Measurements from ENCODE around the gene COL6A2.

COL6A2 gene

DNA sequence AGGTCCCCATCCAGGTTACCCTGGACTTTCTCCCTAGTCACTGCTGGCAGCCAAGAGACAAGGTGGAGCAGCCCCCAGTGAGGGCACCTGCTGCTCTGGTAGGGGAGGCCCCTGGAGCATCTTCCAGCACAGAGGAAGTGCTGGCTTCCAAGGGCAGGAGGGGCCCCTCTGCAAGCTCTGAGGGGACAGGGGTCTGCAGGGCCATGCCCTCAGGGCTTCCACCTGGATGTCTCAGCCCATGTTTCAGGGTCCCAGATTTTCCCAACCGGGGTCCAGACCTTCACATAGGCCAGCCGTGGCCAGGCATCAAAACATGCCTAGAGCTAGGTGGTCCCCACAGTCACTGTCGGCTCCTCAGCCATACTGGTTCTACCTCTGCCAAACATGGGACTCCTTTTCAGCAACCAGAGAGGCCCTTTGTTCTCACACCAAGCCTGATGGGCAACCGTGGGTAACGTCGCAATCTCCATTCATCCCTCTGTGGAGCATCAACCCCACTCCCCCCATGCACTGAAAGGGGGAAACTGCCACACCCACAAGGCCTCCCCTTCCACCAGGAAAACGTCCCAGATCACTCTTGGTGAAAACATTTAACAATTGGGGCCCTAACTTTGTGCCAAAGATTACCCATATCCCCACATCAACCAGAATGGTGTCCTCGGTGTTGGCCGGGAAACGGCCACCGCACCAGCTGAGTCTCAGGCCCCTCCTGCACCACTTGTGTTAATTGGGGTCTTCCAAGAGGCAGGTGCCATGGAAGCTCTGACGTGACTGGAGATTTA, 1.9 kb upstream of the COL6A2 start:
- H3K27me3 ChIP-seq (replicated peaks in 2 of 5; ENCODE audit: control insufficient read depth in 4 of 5, insufficient read depth in 5 of 5, low read length in 4 of 5) = peaks cover 0 to 41% (median 12%) of the 10 kb centered on the region in 5 experiments
- no peak overlapping the region for H3K4me3 ChIP-seq (ENCODE audit: control insufficient read depth in 1 of 7, extremely low read depth in 1 of 7, insufficient read depth in 4 of 7, low read depth in 2 of 7, low read length in 6 of 7)
- DNase-seq = no peak
- H3K27ac ChIP-seq (ENCODE audit: insufficient read depth in 1 of 2, low read depth in 1 of 2, low read length in 2 of 2, poor library complexity in 1 of 2, severe bottlenecking in 2 of 2) = no peak overlapping the region
- ChIA-PET POLR2A (no interaction called here), CTCF (interaction anchor here (0.6 to 2.6 kb wide), 2 partner anchors 21 to 125 kb away, joined by 3 to 15 read pairs; no protein-coding TSS in a partner anchor)
- H3K36me3 ChIP-seq (ENCODE audit: control insufficient read depth in 4 of 4, insufficient read depth in 4 of 4, low read length in 3 of 4) = no peaks in the 10 kb centered on the region
- H3K4me1 ChIP-seq (ENCODE audit: control extremely low read depth in 1 of 4, control insufficient read depth in 4 of 4, insufficient read depth in 4 of 4, low read length in 3 of 4) = peaks cover 0 to 7% (median 3%) of the 10 kb centered on the region in 4 experiments
- peaks cover 0 to 6% (median 0%) of the 10 kb centered on the region in 5 experiments for H3K9me3 ChIP-seq (ENCODE audit: control extremely low read depth in 1 of 5, control insufficient read depth in 4 of 5, insufficient read depth in 2 of 5, low read depth in 1 of 5, low read length in 4 of 5)
- WGBS (ENCODE audit: insufficient coverage) = 91% methylated on average over 7 of the region's 12 CpGs

GRCh38 chr21:46096596-46097335, 1.1 kb upstream of the COL6A2 start:
- H3K27ac ChIP-seq (ENCODE audit: insufficient read depth in 1 of 2, low read depth in 1 of 2, low read length in 2 of 2, poor library complexity in 1 of 2, severe bottlenecking in 2 of 2) = no peak overlapping the region
- H3K36me3 ChIP-seq (ENCODE audit: control insufficient read depth in 4 of 4, insufficient read depth in 4 of 4, low read length in 3 of 4) = no peaks in the 10 kb centered on the region
- DNase-seq = no peak
- CTCF ChIA-PET = interaction anchor here (0.6 to 2.6 kb wide), 2 partner anchors 22 to 126 kb away, joined by 3 to 15 read pairs; no protein-coding TSS in a partner anchor
- peaks cover 0 to 47% (median 12%) of the 10 kb centered on the region in 5 experiments for H3K27me3 ChIP-seq (replicated peaks in 2 of 5; ENCODE audit: control insufficient read depth in 4 of 5, insufficient read depth in 5 of 5, low read length in 4 of 5)
- POLR2A ChIA-PET = no interaction called here
- no peak overlapping the region for H3K4me3 ChIP-seq (ENCODE audit: control insufficient read depth in 1 of 7, extremely low read depth in 1 of 7, insufficient read depth in 4 of 7, low read depth in 2 of 7, low read length in 6 of 7)
- peaks cover 0 to 5% (median 3%) of the 10 kb centered on the region in 5 experiments for H3K9me3 ChIP-seq (ENCODE audit: control extremely low read depth in 1 of 5, control insufficient read depth in 4 of 5, insufficient read depth in 2 of 5, low read depth in 1 of 5, low read length in 4 of 5)
- WGBS (ENCODE audit: insufficient coverage) = 94% methylated on average over 16 of the region's 16 CpGs
- H3K4me1 ChIP-seq (ENCODE audit: control extremely low read depth in 1 of 4, control insufficient read depth in 4 of 4, insufficient read depth in 4 of 4, low read length in 3 of 4) = peaks cover 0 to 7% (median 3%) of the 10 kb centered on the region in 4 experiments

DNA sequence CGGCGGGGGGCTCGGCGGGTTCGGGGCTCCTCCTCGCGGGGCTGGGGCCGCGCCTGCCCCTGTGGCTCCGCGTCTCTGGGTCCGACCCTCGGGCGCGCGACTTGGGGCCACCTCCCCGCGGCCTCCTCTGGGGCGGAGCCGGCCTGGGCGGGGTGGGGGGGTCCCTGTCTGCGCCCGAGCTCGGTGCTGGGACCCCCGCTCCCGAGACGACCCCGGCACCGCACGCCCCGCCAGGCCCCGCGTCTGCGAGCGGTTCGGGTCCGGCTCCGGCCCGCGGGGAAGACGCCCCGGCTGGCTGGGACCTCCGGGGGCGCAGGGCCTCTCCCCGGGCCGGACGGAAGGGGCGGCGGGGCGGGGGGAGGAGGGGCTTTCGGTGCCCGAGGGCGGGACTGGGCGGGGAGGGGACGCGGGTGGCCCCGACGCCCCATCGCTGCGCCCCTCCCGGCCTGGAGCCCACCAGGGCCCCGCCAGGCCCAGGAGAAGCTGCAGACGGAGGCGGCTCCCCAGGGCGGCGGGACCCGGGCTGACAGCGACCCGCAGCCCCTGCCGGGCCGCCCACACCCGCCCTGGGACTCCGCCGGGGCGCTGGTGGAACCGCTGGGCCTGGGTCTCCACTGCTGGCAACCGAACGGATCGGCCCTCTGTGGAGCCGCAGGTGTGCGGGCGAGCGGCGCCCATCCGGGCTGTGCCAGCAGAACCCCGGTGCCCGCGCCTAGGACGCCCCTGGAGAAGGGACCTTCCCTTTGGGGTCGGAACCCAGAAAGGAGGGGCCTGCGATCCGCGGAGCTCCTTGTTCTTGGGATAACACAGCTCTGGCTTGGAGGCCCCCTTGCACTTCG, 610 bp downstream of the COL6A2 start:
- Histone ChIP-seq H3K27ac (ENCODE audit: insufficient read depth in 1 of 2, low read depth in 1 of 2, low read length in 2 of 2, poor library complexity in 1 of 2, severe bottlenecking in 2 of 2) (no peak overlapping the region), H3K4me1 (ENCODE audit: control extremely low read depth in 1 of 4, control insufficient read depth in 4 of 4, insufficient read depth in 4 of 4, low read length in 3 of 4) (peaks cover 0 to 7% (median 3%) of the 10 kb centered on the region in 4 experiments), H3K9me3 (ENCODE audit: control extremely low read depth in 1 of 5, control insufficient read depth in 4 of 5, insufficient read depth in 2 of 5, low read depth in 1 of 5, low read length in 4 of 5) (peaks cover 4 to 12% (median 6%) of the 10 kb centered on the region in 5 experiments), H3K27me3 (replicated peaks in 2 of 5; ENCODE audit: control insufficient read depth in 4 of 5, insufficient read depth in 5 of 5, low read length in 4 of 5) (peaks cover 0 to 47% (median 12%) of the 10 kb centered on the region in 5 experiments), H3K36me3 (ENCODE audit: control insufficient read depth in 4 of 4, insufficient read depth in 4 of 4, low read length in 3 of 4) (no peaks in the 10 kb centered on the region), H3K4me3 (ENCODE audit: control insufficient read depth in 1 of 7, extremely low read depth in 1 of 7, insufficient read depth in 4 of 7, low read depth in 2 of 7, low read length in 6 of 7) (peak overlapping the region in 5 of 7 experiments; percentile 15 to 59 (median 35))
- ChIA-PET CTCF (interaction anchor here (1.1 kb wide), 1 partner anchor 123 kb away, joined by 3 read pairs; no protein-coding TSS in a partner anchor), POLR2A (no interaction called here)
- WGBS (ENCODE audit: insufficient coverage) = 4% methylated on average over 44 of the region's 94 CpGs
- DNase-seq = peak in 1 of 3 donors; percentile 6

- CTCF ChIA-PET = interaction anchor here (1.1 kb wide), 1 partner anchor 124 kb away, joined by 3 read pairs; no protein-coding TSS in a partner anchor
Observed at GRCh38 chr21:46099476-46099875, 1.6 kb downstream of the COL6A2 start.

DNA sequence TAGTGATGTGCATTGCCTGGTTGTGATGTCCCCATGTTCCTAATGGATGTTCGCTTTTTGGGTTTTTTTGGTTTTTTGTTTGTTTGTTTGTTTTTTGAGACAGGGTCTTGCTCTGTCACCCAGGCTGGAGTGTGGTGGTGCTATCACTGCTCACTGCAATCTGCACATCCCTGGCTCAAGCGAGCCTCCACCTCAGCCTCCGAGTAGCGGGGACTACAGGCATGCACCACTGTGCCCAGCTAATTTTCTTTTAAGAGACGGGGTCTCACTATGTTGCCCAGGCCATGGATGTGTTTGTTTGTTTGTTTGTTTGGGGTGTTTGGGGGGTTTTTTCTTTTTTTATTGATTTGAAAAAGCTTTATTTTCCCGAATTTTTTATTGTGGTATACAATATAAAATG, 2.1 kb downstream of the COL6A2 start:
- Histone ChIP-seq H3K27ac (ENCODE audit: insufficient read depth in 1 of 2, low read depth in 1 of 2, low read length in 2 of 2, poor library complexity in 1 of 2, severe bottlenecking in 2 of 2) (no peak overlapping the region), H3K9me3 (ENCODE audit: control extremely low read depth in 1 of 5, control insufficient read depth in 4 of 5, insufficient read depth in 2 of 5, low read depth in 1 of 5, low read length in 4 of 5) (peaks cover 6 to 25% (median 11%) of the 10 kb centered on the region in 5 experiments), H3K4me3 (ENCODE audit: control insufficient read depth in 1 of 7, extremely low read depth in 1 of 7, insufficient read depth in 4 of 7, low read depth in 2 of 7, low read length in 6 of 7) (no peak overlapping the region), H3K27me3 (replicated peaks in 2 of 5; ENCODE audit: control insufficient read depth in 4 of 5, insufficient read depth in 5 of 5, low read length in 4 of 5) (peaks cover 0 to 50% (median 12%) of the 10 kb centered on the region in 5 experiments), H3K4me1 (ENCODE audit: control extremely low read depth in 1 of 4, control insufficient read depth in 4 of 4, insufficient read depth in 4 of 4, low read length in 3 of 4) (peaks cover 0 to 7% (median 3%) of the 10 kb centered on the region in 4 experiments), H3K36me3 (ENCODE audit: control insufficient read depth in 4 of 4, insufficient read depth in 4 of 4, low read length in 3 of 4) (no peaks in the 10 kb centered on the region)
- no peak for DNase-seq
- ChIA-PET CTCF (interaction anchor here (0.6 to 1.1 kb wide), 2 partner anchors 12 to 408 kb away, joined by 3 to 4 read pairs; no protein-coding TSS in a partner anchor), POLR2A (no interaction called here)
- WGBS (ENCODE audit: insufficient coverage) = 100% methylated on average over 4 of the region's 6 CpGs

More at GRCh38 chr21:46099476-46099875, 1.6 kb downstream of the COL6A2 start:
- POLR2A ChIA-PET = no interaction called here
- H3K36me3 ChIP-seq (ENCODE audit: control insufficient read depth in 4 of 4, insufficient read depth in 4 of 4, low read length in 3 of 4) = no peaks in the 10 kb centered on the region
- WGBS (ENCODE audit: insufficient coverage) = 64% methylated on average over 11 of the region's 18 CpGs
- H3K27ac ChIP-seq (ENCODE audit: insufficient read depth in 1 of 2, low read depth in 1 of 2, low read length in 2 of 2, poor library complexity in 1 of 2, severe bottlenecking in 2 of 2) = no peak overlapping the region
- peaks cover 0 to 7% (median 3%) of the 10 kb centered on the region in 4 experiments for H3K4me1 ChIP-seq (ENCODE audit: control extremely low read depth in 1 of 4, control insufficient read depth in 4 of 4, insufficient read depth in 4 of 4, low read length in 3 of 4)
- H3K9me3 ChIP-seq (ENCODE audit: control extremely low read depth in 1 of 5, control insufficient read depth in 4 of 5, insufficient read depth in 2 of 5, low read depth in 1 of 5, low read length in 4 of 5) = peaks cover 4 to 20% (median 9%) of the 10 kb centered on the region in 5 experiments
- peaks cover 0 to 50% (median 12%) of the 10 kb centered on the region in 5 experiments for H3K27me3 ChIP-seq (replicated peaks in 2 of 5; ENCODE audit: control insufficient read depth in 4 of 5, insufficient read depth in 5 of 5, low read length in 4 of 5)
- DNase-seq = peak; percentile 23 to 64 (median 54)
- no peak overlapping the region for H3K4me3 ChIP-seq (ENCODE audit: control insufficient read depth in 1 of 7, extremely low read depth in 1 of 7, insufficient read depth in 4 of 7, low read depth in 2 of 7, low read length in 6 of 7)

- H3K4me1 ChIP-seq (ENCODE audit: control extremely low read depth in 1 of 4, control insufficient read depth in 4 of 4, insufficient read depth in 4 of 4, low read length in 3 of 4) = peaks cover 0 to 7% (median 3%) of the 10 kb centered on the region in 4 experiments
- DNase-seq = no peak
- peaks cover 6 to 26% (median 11%) of the 10 kb centered on the region in 5 experiments for H3K9me3 ChIP-seq (ENCODE audit: control extremely low read depth in 1 of 5, control insufficient read depth in 4 of 5, insufficient read depth in 2 of 5, low read depth in 1 of 5, low read length in 4 of 5)
- H3K36me3 ChIP-seq (ENCODE audit: control insufficient read depth in 4 of 4, insufficient read depth in 4 of 4, low read length in 3 of 4) = no peaks in the 10 kb centered on the region
- ChIA-PET POLR2A (no interaction called here), CTCF (interaction anchor here (0.6 to 1.1 kb wide), 2 partner anchors 12 to 408 kb away, joined by 3 to 4 read pairs; no protein-coding TSS in a partner anchor)
- peaks cover 0 to 50% (median 11%) of the 10 kb centered on the region in 5 experiments for H3K27me3 ChIP-seq (replicated peaks in 2 of 5; ENCODE audit: control insufficient read depth in 4 of 5, insufficient read depth in 5 of 5, low read length in 4 of 5)
- WGBS (ENCODE audit: insufficient coverage) = 93% methylated on average over 6 of the region's 7 CpGs
- no peak overlapping the region for H3K27ac ChIP-seq (ENCODE audit: insufficient read depth in 1 of 2, low read depth in 1 of 2, low read length in 2 of 2, poor library complexity in 1 of 2, severe bottlenecking in 2 of 2)
- no peak overlapping the region for H3K4me3 ChIP-seq (ENCODE audit: control insufficient read depth in 1 of 7, extremely low read depth in 1 of 7, insufficient read depth in 4 of 7, low read depth in 2 of 7, low read length in 6 of 7)
Observed at GRCh38 chr21:46100426-46100825, 2.5 kb downstream of the COL6A2 start.

Data from common myeloid progenitor, CD34-positive (primary cell).